Measurements from ENCODE around the gene EMSY.

DNA sequence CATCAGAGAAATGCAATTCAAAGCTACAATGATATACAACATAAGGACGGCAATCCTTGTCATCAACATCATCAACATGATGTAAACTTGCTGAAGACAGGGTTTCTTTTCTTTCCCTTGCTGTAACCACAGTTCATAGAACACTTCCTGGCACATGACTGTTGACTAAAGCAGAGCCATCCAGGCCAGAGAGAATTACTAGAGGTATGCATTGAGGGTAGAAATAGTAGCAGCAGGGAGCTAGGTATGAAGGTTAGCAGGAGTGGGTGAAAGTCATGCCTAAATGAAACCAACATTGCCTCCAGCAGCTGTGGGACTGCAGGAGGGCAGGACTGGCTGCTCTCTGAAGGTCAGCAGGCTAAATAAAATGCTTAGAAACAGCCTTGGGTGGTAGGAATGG lies 122.0 kb downstream of the EMSY start:
- TF ChIP-seq, protein P1, sequence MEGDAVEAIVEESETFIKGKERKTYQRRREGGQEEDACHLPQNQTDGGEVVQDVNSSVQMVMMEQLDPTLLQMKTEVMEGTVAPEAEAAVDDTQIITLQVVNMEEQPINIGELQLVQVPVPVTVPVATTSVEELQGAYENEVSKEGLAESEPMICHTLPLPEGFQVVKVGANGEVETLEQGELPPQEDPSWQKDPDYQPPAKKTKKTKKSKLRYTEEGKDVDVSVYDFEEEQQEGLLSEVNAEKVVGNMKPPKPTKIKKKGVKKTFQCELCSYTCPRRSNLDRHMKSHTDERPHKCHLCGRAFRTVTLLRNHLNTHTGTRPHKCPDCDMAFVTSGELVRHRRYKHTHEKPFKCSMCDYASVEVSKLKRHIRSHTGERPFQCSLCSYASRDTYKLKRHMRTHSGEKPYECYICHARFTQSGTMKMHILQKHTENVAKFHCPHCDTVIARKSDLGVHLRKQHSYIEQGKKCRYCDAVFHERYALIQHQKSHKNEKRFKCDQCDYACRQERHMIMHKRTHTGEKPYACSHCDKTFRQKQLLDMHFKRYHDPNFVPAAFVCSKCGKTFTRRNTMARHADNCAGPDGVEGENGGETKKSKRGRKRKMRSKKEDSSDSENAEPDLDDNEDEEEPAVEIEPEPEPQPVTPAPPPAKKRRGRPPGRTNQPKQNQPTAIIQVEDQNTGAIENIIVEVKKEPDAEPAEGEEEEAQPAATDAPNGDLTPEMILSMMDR (conservative IDR thresholded peaks at IDR 0.05; ENCODE audit: low read depth, low read length), result no peak
- TF ChIP-seq EZH2 (IDR thresholded peaks at IDR 0.05; ENCODE audit: borderline replicate concordance, low read depth, low read length, poor library complexity, severe bottlenecking), result no peak
